Heart right ventricle (tissue), 16 donors: Measurements from ENCODE around the gene ABHD6. TPM values are rescaled to one million over a fixed set of nuclear protein-coding genes. Genes with fewer than 3 reads are reported as not detected.
"Not testable (repeated sequence)": the region's sequence is repeated elsewhere in the genome, so short reads cannot be mapped to it uniquely, and the experiment has no call there.

Experiments used
- ATAC-seq, 8 donors: fragments of 200-7000 bp; cut with Tn5 transposase; one replicate each; pipeline ENCODE4 v1.9.1; 2020; ENCODE audit warnings: mild to moderate bottlenecking in 8 of 8, moderate library complexity in 8 of 8, moderate number of reproducible peaks in 1 of 8
- DNase-seq, 2 donors: peaks; one replicate each; pipeline ENCODE4 v3.0.0-alpha.2; 2020
- H3K27ac ChIP-seq, 10 donors: fragments of 200-600 bp; sonication (generic) in 2 of 10; one replicate each; pipeline versions ENCODE4 v1.5.0 to v1.8.0; 2020 to 2022; ENCODE audit warnings: mild to moderate bottlenecking in 3 of 10
- H3K27me3 ChIP-seq, 7 donors: fragments of 200-600 bp; one replicate each; pipeline ENCODE4 v1.8.0; 2021 to 2022; ENCODE audit warnings: mild to moderate bottlenecking in 2 of 7
- H3K36me3 ChIP-seq, 9 donors: fragments of 200-600 bp; sonication (generic) in 1 of 9; one replicate each; pipeline versions ENCODE4 v1.5.0 to v1.8.0; 2020 to 2022; ENCODE audit warnings: mild to moderate bottlenecking in 2 of 9
- H3K4me1 ChIP-seq, 9 donors: fragments of 200-600 bp; sonication (generic) in 1 of 9; one replicate each; pipeline versions ENCODE4 v1.5.0 to v1.8.0; 2020 to 2022; ENCODE audit warnings: mild to moderate bottlenecking in 4 of 9
- H3K4me3 ChIP-seq, 10 donors: fragments of 200-600 bp; sonication (generic) in 2 of 10; one replicate each; pipeline versions ENCODE4 v1.5.0 to v1.8.0; 2020 to 2022; ENCODE audit warnings: mild to moderate bottlenecking in 7 of 10, moderate library complexity in 2 of 10
- H3K9me3 ChIP-seq, 11 donors: fragments of 200-600 bp in 10 of 11; sonication (generic) in 2 of 11; one replicate each; pipeline versions ENCODE4 v1.5.0 to v1.8.0; 2013 to 2022; ENCODE audit warnings: mild to moderate bottlenecking in 2 of 11, control low read depth in 1 of 11, moderate library complexity in 1 of 11
- CTCF ChIP-seq, 9 donors: fragments of 200-600 bp; sonication (generic) in 2 of 9; IDR thresholded peaks; one replicate each; pipeline versions ENCODE4 v1.5.0 to v1.8.0; 2021 to 2022; ENCODE audit warnings: antibody characterized with exemption in 9 of 9, mild to moderate bottlenecking in 5 of 9, moderate library complexity in 1 of 9
- WGBS, 2 donors: extraction: QIAGEN DNeasy Blood & Tissue Kit; methylation state at CpG; one replicate each; pipeline ENCODE4 v1.1.7; 2013; ENCODE audit warnings: inconsistent platforms in 1 of 2; 5-methylcytosine and 5-hydroxymethylcytosine counted together
- intact Hi-C, 10 donors: fragments of 100-400 bp; cut with DNase I; formaldehyde crosslinking; loops; one replicate each; pipeline versions ENCODE4 v1.11.1 to v1.14.2; 2022
- polyA plus RNA-seq, 2 donors: library from polyadenylated mRNA; stranded (reverse); fragments of 200-250 nt; gene quantifications; one replicate each; pipeline ENCODE4 v1.2.3, GENCODE V29; 2013
- total RNA-seq, 10 donors: library from RNA; stranded (reverse); fragmentation: NEBNext Ultra II Directional in 3 of 10; extraction: Animal tissue kit (Norgen Biotek cat#: 25700) in 3 of 10; gene quantifications; one replicate each; pipeline versions ENCODE4 v1.2.1 to v1.2.4, GENCODE V29; 2021 to 2023
- donor health status: Arrhythmogenic right ventricular cardiomyopathy.
- donor health status: ischemic (EF 13 %, LVEDD 7.1; RV severe dilation, severe dysfunction).
- donor health status: healthy with polysubstance abuse.
- donor health status: DM: no; HTN: yes; CAD: no.
- donor health status: DM: no; HTN: no; CAD: no.
- donor health status: ischemic (EF 25% LVEDD 6.9; RV normal size, moderate dysfunction).
- donor health status: ischemic (EF 25% LVEDD 5.7; RV mildly dilated, moderate dysfunction).
- donor health status: healthy.
- donor health status: DM: yes; HTN: yes; CAD: no.
- donor health status: Ischemic cardiomyopathy.
- donor health status: ischemic (EF 35%, LVEDD 5.7; RV mildly dilated, moderate dysfunction).
- donor health status: nonischemic (EF 11% LVEDD 7.7; RV severe dilation, severe dysfunction).
- donor health status: DM: yes; HTN: yes; CAD: no.
- donor health status: PGD.
- donor health status: ischemic (EF 29% LVEDD 5.4; RV normal size, mild dysfunction).
- donor health status: nonischemic (EF 23%, LVEDD 6.1; RV moderate dilation, normal function).

Gene ABHD6
- total and polyA plus RNA-seq, 12 donors: 3.1 to 11.6 (median 6.3) TPM

- intact Hi-C loops: no loop called here
- Histone ChIP-seq H3K4me3 (no peak overlapping the region), H3K9me3 (no peaks in the 10 kb centered on the region), H3K27ac (no peak overlapping the region), H3K36me3 (no peaks in the 10 kb centered on the region), H3K27me3 (no peaks in the 10 kb centered on the region), H3K4me1 (peaks cover 5 to 32% (median 21%) of the 10 kb centered on the region in 9 donors)
- no peak for ATAC-seq
- no peak for TF ChIP-seq CTCF (IDR thresholded peaks at IDR 0.05)
- no peak for DNase-seq
- WGBS, 2 donors: 67 to 86% methylated on average over 1 of the region's 1 CpG
Observed at GRCh38 chr3:58218904-58219303, 18.7 kb upstream of the ABHD6 start.

- DNase-seq (no peak), ATAC-seq (no peak)
- Histone ChIP-seq H3K27ac (no peak overlapping the region), H3K36me3 (no peaks in the 10 kb centered on the region), H3K4me3 (no peak overlapping the region), H3K4me1 (peaks cover under 1 to 15% (median 8%) of the 10 kb centered on the region in 9 donors), H3K27me3 (peaks cover 0 to 3% (median 0%) of the 10 kb centered on the region in 7 donors), H3K9me3 (no peaks in the 10 kb centered on the region)
- intact Hi-C loops: no loop called here
- TF ChIP-seq CTCF (IDR thresholded peaks at IDR 0.05): no peak
- 72 to 77% methylated on average over 8 of the region's 8 CpGs for WGBS, 2 donors
Observed at GRCh38 chr3:58222161-58222724, 15.3 kb upstream of the ABHD6 start.

- H3K27ac ChIP-seq: no peak overlapping the region
- H3K9me3 ChIP-seq: no peaks in the 10 kb centered on the region
- peaks cover 0 to 3% (median 0%) of the 10 kb centered on the region in 7 donors for H3K27me3 ChIP-seq
- no peak for TF ChIP-seq CTCF (IDR thresholded peaks at IDR 0.05)
- intact Hi-C loops: no loop called here
- 93 to 95% methylated on average over 4 of the region's 4 CpGs for WGBS, 2 donors
- H3K36me3 ChIP-seq: no peaks in the 10 kb centered on the region
- H3K4me3 ChIP-seq: no peak overlapping the region
- H3K4me1 ChIP-seq: peaks cover 0 to under 1% (median 0%) of the 10 kb centered on the region in 9 donors
- DNase-seq (no peak), ATAC-seq (no peak)
Observed at GRCh38 chr3:58223855-58224254, 13.7 kb upstream of the ABHD6 start.

GRCh38 chr3:58227933-58228332, 9.7 kb upstream of the ABHD6 start:
- ATAC-seq, DNase-seq, H3K9me3 ChIP-seq, H3K27me3 ChIP-seq, intact Hi-C loops, H3K4me3 ChIP-seq, H3K4me1 ChIP-seq, H3K36me3 ChIP-seq, H3K27ac ChIP-seq: not testable (repeated sequence)
- 94 to 97% methylated on average over 3 of the region's 3 CpGs for WGBS, 2 donors

GRCh38 chr3:58230876-58231552, 6.6 kb upstream of the ABHD6 start:
- Histone ChIP-seq H3K36me3 (no peaks in the 10 kb centered on the region), H3K4me3 (no peak overlapping the region), H3K27me3 (peaks cover 0 to 6% (median 0%) of the 10 kb centered on the region in 7 donors), H3K4me1 (no peaks in the 10 kb centered on the region), H3K9me3 (no peaks in the 10 kb centered on the region), H3K27ac (no peak overlapping the region)
- no peak for TF ChIP-seq CTCF (IDR thresholded peaks at IDR 0.05)
- ATAC-seq: no peak
- DNase-seq: no peak
- intact Hi-C loops: loop anchor here in 3 of 10 donors (10.0 kb wide), 3 partner anchors 46 to 74 kb away; partner anchors contain the start of genes HTD2 (in 1 of the 3) and RPP14 (in 1 of the 3)
- 0 to 47% methylated on average over 1 of the region's 1 CpG for WGBS, 2 donors
